Smooth muscle cell (in vitro differentiated cells): Measurements from ENCODE around the gene ACER3. TPM values are rescaled to one million over a fixed set of nuclear protein-coding genes. Genes with fewer than 3 reads are reported as not detected.

Source experiments
- DNase-seq: peaks from one replicate; lab custom pipeline; 2025; ENCODE audit not compliant: unreplicated experiment; lab: John Stamatoyannopoulos, UW
- H2AFZ ChIP-seq: fragments of 200-600 bp; sonication (generic); 2 replicates; pipeline ENCODE4 v1.6.0; 2016; ENCODE audit warnings: antibody characterized with exemption, low read depth, mild to moderate bottlenecking
- H3F3A ChIP-seq: fragments of 200-600 bp; sonication (generic); 2 replicates; pipeline ENCODE4 v1.6.0; 2017; ENCODE audit warnings: antibody characterized with exemption, low read depth
- H3K27ac ChIP-seq: fragments of 200-600 bp; sonication (generic); 2 replicates; pipeline ENCODE4 v1.5.1; 2016; ENCODE audit warnings: low read depth, mild to moderate bottlenecking
- H3K27me3 ChIP-seq: fragments of 200-600 bp; sonication (generic); 2 replicates; pipeline ENCODE4 v1.6.1; 2016; ENCODE audit warnings: low read depth, mild to moderate bottlenecking
- H3K36me3 ChIP-seq: fragments of 200-600 bp; sonication (generic); 2 replicates; pipeline ENCODE4 v1.5.1; 2016; ENCODE audit warnings: low read depth
- H3K4me1 ChIP-seq: fragments of 200-600 bp; sonication (generic); 2 replicates; pipeline ENCODE4 v1.5.1; 2016; ENCODE audit warnings: low read depth
- H3K4me2 ChIP-seq: fragments of 200-600 bp; sonication (generic); 2 replicates; pipeline ENCODE4 v1.6.0; 2016; ENCODE audit warnings: mild to moderate bottlenecking
- H3K4me3 ChIP-seq: fragments of 200-600 bp; sonication (generic); 2 replicates; pipeline ENCODE4 v1.5.1; 2016; ENCODE audit warnings: mild to moderate bottlenecking
- H3K79me2 ChIP-seq: fragments of 200-600 bp; sonication (generic); 2 replicates; pipeline ENCODE4 v1.6.0; 2016; ENCODE audit warnings: low read depth, mild to moderate bottlenecking
- H3K9ac ChIP-seq: fragments of 200-600 bp; sonication (generic); 2 replicates; pipeline ENCODE4 v1.6.0; 2016; ENCODE audit warnings: low read depth
- H3K9me3 ChIP-seq: fragments of 200-600 bp; sonication (generic); replicated peaks from 2 replicates; pipeline ENCODE4 v1.5.1; 2016; ENCODE audit warnings: low read depth
- H4K20me1 ChIP-seq: fragments of 200-600 bp; sonication (generic); 2 replicates; pipeline ENCODE4 v1.6.0; 2016; ENCODE audit warnings: low read depth
- CTCF ChIP-seq: fragments of 200-600 bp; sonication (generic); IDR thresholded peaks from 2 replicates; pipeline ENCODE4 v1.5.1; 2017; ENCODE audit warnings: borderline replicate concordance, mild to moderate bottlenecking, antibody characterized with exemption; ENCODE audit not compliant: insufficient read depth, poor library complexity, severe bottlenecking
- WGBS: methylation state at CpG from one replicate; pipeline ENCODE4 v1.1.7; 2016; ENCODE audit warnings: low lambda C conversion rate; 5-methylcytosine and 5-hydroxymethylcytosine counted together
- polyA plus RNA-seq: library from polyadenylated mRNA; unstranded; fragments of >200 nt; fragmentation: Nextera tagmentation; extraction: Ambion mirVana; gene quantifications from 2 replicates; pipeline ENCODE4 v1.2.1, GENCODE V29; 2016
- total RNA-seq: library from RNA; depleted of rRNA; stranded (reverse); fragments of >200 nt; gene quantifications from 2 replicates; pipeline ENCODE4 v1.2.3, GENCODE V29; 2014

The ACER3 gene
- total and polyA plus RNA-seq, 2 experiments from 2014 or later: 14.0 to 16.8 TPM

GRCh38 chr11:76944225-76944624 is 83.5 kb downstream of the ACER3 start:
- Histone ChIP-seq H3F3A (no peaks in the 10 kb centered on the region), H3K27ac (no peak overlapping the region), H4K20me1 (no peaks in the 10 kb centered on the region), H3K27me3 (no peaks in the 10 kb centered on the region), H3K4me1 (no peaks in the 10 kb centered on the region), H3K9ac (no peak overlapping the region), H2AFZ (no peak overlapping the region), H3K79me2 (no peaks in the 10 kb centered on the region), H3K4me2 (no peak overlapping the region), H3K4me3 (no peak overlapping the region), H3K36me3 (peaks cover 5% of the 10 kb centered on the region), H3K9me3 (peaks cover 13% of the 10 kb centered on the region)
- 93% methylated on average over 1 of the region's 1 CpG for WGBS
- TF ChIP-seq CTCF: no peak
- no peak for DNase-seq

GRCh38 chr11:76946223-76946622 is 85.5 kb downstream of the ACER3 start:
- WGBS: 93% methylated on average over 1 of the region's 1 CpG
- Histone ChIP-seq H3K27me3 (no peaks in the 10 kb centered on the region), H3K4me2 (no peak overlapping the region), H2AFZ (no peak overlapping the region), H3K4me3 (no peak overlapping the region), H3K4me1 (no peaks in the 10 kb centered on the region), H3K9ac (no peak overlapping the region), H3K27ac (no peak overlapping the region), H3K9me3 (peaks cover 13% of the 10 kb centered on the region), H3F3A (no peaks in the 10 kb centered on the region), H4K20me1 (no peaks in the 10 kb centered on the region), H3K79me2 (no peaks in the 10 kb centered on the region), H3K36me3 (peaks cover 5% of the 10 kb centered on the region)
- DNase-seq: no peak
- no peak for TF ChIP-seq CTCF

GRCh38 chr11:76947190-76947589 is 86.5 kb downstream of the ACER3 start:
- H3F3A ChIP-seq: no peaks in the 10 kb centered on the region
- no peaks in the 10 kb centered on the region for H3K79me2 ChIP-seq
- no peak overlapping the region for H3K4me2 ChIP-seq
- H3K9me3 ChIP-seq: peaks cover 13% of the 10 kb centered on the region
- no peak overlapping the region for H3K27ac ChIP-seq
- no peaks in the 10 kb centered on the region for H3K4me1 ChIP-seq
- no peak overlapping the region for H3K4me3 ChIP-seq
- no peak overlapping the region for H2AFZ ChIP-seq
- no peak overlapping the region for H3K9ac ChIP-seq
- H3K27me3 ChIP-seq: no peaks in the 10 kb centered on the region
- H4K20me1 ChIP-seq: no peaks in the 10 kb centered on the region
- DNase-seq: no peak
- TF ChIP-seq CTCF: no peak
- WGBS: 87% methylated on average over 1 of the region's 1 CpG
- peaks cover 5% of the 10 kb centered on the region for H3K36me3 ChIP-seq

GRCh38 chr11:76947800-76948199 is 87.1 kb downstream of the ACER3 start:
- Histone ChIP-seq H2AFZ (no peak overlapping the region), H3K4me2 (no peak overlapping the region), H3K9ac (no peak overlapping the region), H3F3A (no peaks in the 10 kb centered on the region), H3K27me3 (no peaks in the 10 kb centered on the region), H3K4me1 (no peaks in the 10 kb centered on the region), H3K79me2 (no peaks in the 10 kb centered on the region), H4K20me1 (no peaks in the 10 kb centered on the region), H3K36me3 (peaks cover 5% of the 10 kb centered on the region), H3K4me3 (no peak overlapping the region), H3K9me3 (peaks cover 13% of the 10 kb centered on the region), H3K27ac (no peak overlapping the region)
- 90% methylated on average over 3 of the region's 3 CpGs for WGBS
- no peak for DNase-seq
- no peak for TF ChIP-seq CTCF
